Breast epithelium (tissue), 3 donors: Measurements from ENCODE around the gene GFI1B.

Source experiments
- POLR2A ChIP-seq: fragments of 450-650 bp; IDR thresholded peaks from one replicate; pipeline ENCODE4 v1.6.1; 2016; ENCODE audit warnings: antibody characterized with exemption, mild to moderate bottlenecking, moderate library complexity
- TF ChIP-seq, protein P1 (sequence below), 3 donors: fragments of 450-650 bp; IDR thresholded peaks; one replicate each; pipeline ENCODE4 v1.5.1; 2016 to 2017; ENCODE audit warnings: antibody characterized with exemption in 3 of 3, mild to moderate bottlenecking in 3 of 3, moderate library complexity in 3 of 3

DNA sequence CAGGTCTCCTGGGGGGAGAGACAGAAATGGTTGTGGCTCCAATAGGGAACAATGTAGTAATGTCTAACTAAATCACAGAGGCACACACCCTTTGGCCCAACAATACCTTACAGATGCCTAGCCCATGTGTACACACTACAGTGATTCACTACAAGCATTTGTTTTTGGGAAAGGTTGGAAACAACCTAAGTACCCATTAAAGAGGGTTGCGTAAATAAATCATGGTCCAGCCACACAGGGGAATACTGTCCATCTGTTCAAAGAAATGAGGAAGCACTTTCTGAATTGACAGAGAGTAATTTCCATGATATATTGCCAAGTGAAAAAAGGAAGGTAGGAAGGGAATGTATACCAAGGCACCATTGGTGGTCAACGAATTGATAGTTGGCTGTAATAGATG, 30.3 kb downstream of the GFI1B start:
- no peak for TF ChIP-seq POLR2A
- TF ChIP-seq, protein P1, sequence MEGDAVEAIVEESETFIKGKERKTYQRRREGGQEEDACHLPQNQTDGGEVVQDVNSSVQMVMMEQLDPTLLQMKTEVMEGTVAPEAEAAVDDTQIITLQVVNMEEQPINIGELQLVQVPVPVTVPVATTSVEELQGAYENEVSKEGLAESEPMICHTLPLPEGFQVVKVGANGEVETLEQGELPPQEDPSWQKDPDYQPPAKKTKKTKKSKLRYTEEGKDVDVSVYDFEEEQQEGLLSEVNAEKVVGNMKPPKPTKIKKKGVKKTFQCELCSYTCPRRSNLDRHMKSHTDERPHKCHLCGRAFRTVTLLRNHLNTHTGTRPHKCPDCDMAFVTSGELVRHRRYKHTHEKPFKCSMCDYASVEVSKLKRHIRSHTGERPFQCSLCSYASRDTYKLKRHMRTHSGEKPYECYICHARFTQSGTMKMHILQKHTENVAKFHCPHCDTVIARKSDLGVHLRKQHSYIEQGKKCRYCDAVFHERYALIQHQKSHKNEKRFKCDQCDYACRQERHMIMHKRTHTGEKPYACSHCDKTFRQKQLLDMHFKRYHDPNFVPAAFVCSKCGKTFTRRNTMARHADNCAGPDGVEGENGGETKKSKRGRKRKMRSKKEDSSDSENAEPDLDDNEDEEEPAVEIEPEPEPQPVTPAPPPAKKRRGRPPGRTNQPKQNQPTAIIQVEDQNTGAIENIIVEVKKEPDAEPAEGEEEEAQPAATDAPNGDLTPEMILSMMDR (IDR thresholded peaks at IDR 0.05): no peak
